ENCODE data around the gene MAP2K2. TPM values are rescaled to one million over a fixed set of nuclear protein-coding genes. Genes with fewer than 3 reads are reported as not detected.

Gene MAP2K2
- total RNA-seq (ENCODE audit: unreplicated experiment): 153 TPM
- long read RNA-seq, transcript MAP2K2-201 (11 exons, 1,734 nt): major isoform, 11 of 20 reads
- long read RNA-seq, partial matches to known transcripts: 6 of 20 reads
- long read RNA-seq, other reads (novel, unspliced or antisense): 3 of 20 reads

DNA sequence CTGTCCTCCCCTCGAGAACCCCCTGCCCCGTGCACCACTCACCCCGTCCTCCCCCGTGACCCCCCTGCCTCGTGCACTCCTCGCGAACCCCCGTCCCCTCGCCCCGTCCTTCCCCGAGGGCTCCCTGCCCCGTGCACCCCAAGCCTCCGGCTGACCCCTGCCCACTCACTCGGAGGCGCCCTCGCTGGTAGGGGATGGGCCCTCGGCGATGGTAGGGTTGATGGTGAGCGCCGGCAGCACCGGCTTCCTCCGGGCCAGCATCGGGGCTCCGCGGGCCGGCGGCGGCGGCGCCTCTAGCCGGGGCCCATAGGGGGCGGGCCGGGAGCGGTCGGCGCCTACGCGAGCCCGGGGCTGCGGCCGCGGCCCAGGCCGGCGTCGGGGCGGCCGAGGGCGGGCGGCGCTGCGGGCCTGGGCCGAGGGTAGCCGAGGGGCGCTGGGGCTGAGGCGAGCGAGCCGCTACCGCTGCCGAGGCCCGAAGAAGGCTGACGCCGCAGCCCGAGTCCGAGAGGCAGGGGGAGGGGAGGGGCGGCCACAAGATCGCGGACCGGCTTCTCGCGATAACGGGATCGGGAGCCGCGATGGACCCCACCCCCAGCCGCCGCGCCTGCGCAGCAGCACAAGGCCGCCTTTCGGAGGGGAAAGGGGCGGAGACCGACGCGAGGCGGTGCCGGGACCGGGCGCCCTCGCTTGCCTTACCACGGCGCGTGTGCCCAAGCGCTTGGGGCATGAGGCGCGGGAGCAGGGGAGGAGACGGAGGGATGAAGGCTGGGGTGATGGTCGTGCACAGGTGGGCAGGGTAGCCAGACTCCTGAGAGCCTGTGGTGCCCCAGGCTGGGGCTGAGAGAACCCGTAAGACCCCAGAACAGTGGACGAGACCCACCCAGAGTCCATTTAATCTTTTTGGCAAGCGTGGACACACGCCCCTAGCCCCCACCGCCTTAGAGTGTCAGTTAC, at the start of gene MAP2K2:
MAP2K2 (minus strand) TSS at position 508 of the 954 bp plus-strand sequence; CDS start at position 261, 247 bp downstream.
- peaks cover 7% of the 10 kb centered on the region for H3K36me3 Mint-ChIP-seq (ENCODE audit: low read depth, unreplicated experiment)
- H3K9me3 Mint-ChIP-seq (ENCODE audit: unreplicated experiment): no peaks in the 10 kb centered on the region
- H3K27me3 Mint-ChIP-seq (ENCODE audit: unreplicated experiment): peaks cover 7% of the 10 kb centered on the region
- peaks cover 13% of the 10 kb centered on the region for H3K4me1 Mint-ChIP-seq (ENCODE audit: unreplicated experiment)
- peak within 1 kb of the TSS; percentile 93 for H3K27ac Mint-ChIP-seq (ENCODE audit: unreplicated experiment)
- H3K4me3 Mint-ChIP-seq (ENCODE audit: unreplicated experiment): peak within 1 kb of the TSS; percentile 99
- DNase-seq (ENCODE audit: low spot score): peak; percentile 98
- TF ChIP-seq CTCF (IDR thresholded peaks at IDR 0.05; ENCODE audit: unreplicated experiment): no peak

- H3K36me3 Mint-ChIP-seq (ENCODE audit: low read depth, unreplicated experiment): peaks cover 3% of the 10 kb centered on the region
- no peak for TF ChIP-seq CTCF (IDR thresholded peaks at IDR 0.05; ENCODE audit: unreplicated experiment)
- H3K4me1 Mint-ChIP-seq (ENCODE audit: unreplicated experiment): peaks cover 3% of the 10 kb centered on the region
- peak; percentile 90 for DNase-seq (ENCODE audit: low spot score)
- H3K4me3 Mint-ChIP-seq (ENCODE audit: unreplicated experiment): no peak overlapping the region
- H3K9me3 Mint-ChIP-seq (ENCODE audit: unreplicated experiment): no peaks in the 10 kb centered on the region
- H3K27ac Mint-ChIP-seq (ENCODE audit: unreplicated experiment): no peak overlapping the region
- H3K27me3 Mint-ChIP-seq (ENCODE audit: unreplicated experiment): peaks cover 12% of the 10 kb centered on the region
These were observed 49.0 kb upstream of the MAP2K2 start for GRCh38 chr19:4172861-4173473.

DNA sequence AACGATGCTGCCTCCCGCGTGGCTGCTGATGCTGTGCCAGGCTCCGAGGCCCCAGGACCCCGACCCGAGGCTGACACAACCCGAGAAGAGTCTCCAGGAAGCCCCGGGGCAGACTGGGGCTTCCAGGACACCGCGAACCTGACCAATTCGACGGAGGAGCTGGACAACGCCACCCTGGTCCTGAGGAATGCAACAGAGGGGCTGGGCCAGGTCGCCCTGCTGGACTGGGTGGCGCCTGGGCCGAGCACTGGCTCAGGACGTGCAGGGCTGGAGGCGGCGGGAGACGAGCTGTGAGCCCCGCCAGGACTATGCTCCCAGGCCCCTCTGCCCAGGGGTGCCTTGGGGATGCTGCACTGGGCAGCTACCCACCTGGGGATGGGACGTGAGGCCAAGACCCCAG, 47.8 kb upstream of the MAP2K2 start:
- no peak overlapping the region for H3K27ac Mint-ChIP-seq (ENCODE audit: unreplicated experiment)
- H3K4me3 Mint-ChIP-seq (ENCODE audit: unreplicated experiment): no peak overlapping the region
- peaks cover 12% of the 10 kb centered on the region for H3K27me3 Mint-ChIP-seq (ENCODE audit: unreplicated experiment)
- no peak for TF ChIP-seq CTCF (IDR thresholded peaks at IDR 0.05; ENCODE audit: unreplicated experiment)
- H3K4me1 Mint-ChIP-seq (ENCODE audit: unreplicated experiment): peaks cover 3% of the 10 kb centered on the region
- no peaks in the 10 kb centered on the region for H3K9me3 Mint-ChIP-seq (ENCODE audit: unreplicated experiment)
- no peak for DNase-seq (ENCODE audit: low spot score)
- H3K36me3 Mint-ChIP-seq (ENCODE audit: low read depth, unreplicated experiment): no peaks in the 10 kb centered on the region

GRCh38 chr19:4164262-4164661, 40.3 kb upstream of the MAP2K2 start:
- H3K27me3 Mint-ChIP-seq (ENCODE audit: unreplicated experiment): peaks cover 4% of the 10 kb centered on the region
- no peaks in the 10 kb centered on the region for H3K4me1 Mint-ChIP-seq (ENCODE audit: unreplicated experiment)
- no peaks in the 10 kb centered on the region for H3K9me3 Mint-ChIP-seq (ENCODE audit: unreplicated experiment)
- H3K27ac Mint-ChIP-seq (ENCODE audit: unreplicated experiment): no peak overlapping the region
- no peak for DNase-seq (ENCODE audit: low spot score)
- H3K36me3 Mint-ChIP-seq (ENCODE audit: low read depth, unreplicated experiment): no peaks in the 10 kb centered on the region
- no peak overlapping the region for H3K4me3 Mint-ChIP-seq (ENCODE audit: unreplicated experiment)
- TF ChIP-seq CTCF (IDR thresholded peaks at IDR 0.05; ENCODE audit: unreplicated experiment): no peak
